GM12878 (cell line): ENCODE measurements around the gene HAUS7. TPM values are rescaled to one million over a fixed set of nuclear protein-coding genes. Genes with fewer than 3 reads are reported as not detected.

ENCODE experiments used
- ATAC-seq: fragments of 200-7000 bp; cut with Tn5 transposase; 3 replicates; pipeline ENCODE4 v1.9.1; 2020; ENCODE audit warnings: mild to moderate bottlenecking, moderate library complexity
- BruUV-seq: library from RNA; stranded (reverse); fragments of 400-500 nt; replicated peaks from 2 replicates; lab custom pipeline; 2021; lab: Mats Ljungman, UMichigan
- CTCF ChIA-PET: fragments of 300-600 bp; sonication (Branson Sonifier 250); formaldehyde crosslinking; extraction: SDS; loops from one replicate; lab custom pipeline; 2021; ENCODE audit warnings: inconsistent platforms; lab: Yijun Ruan, JAX
- POLR2A ChIA-PET: fragments of 350-600 bp; formaldehyde crosslinking; extraction: SDS; loops from one replicate; lab custom pipeline; 2021; ENCODE audit warnings: inconsistent platforms; lab: Charles Lee
- RAD21 ChIA-PET: fragments of 300-600 bp; sonication (Branson Sonifier 250); formaldehyde crosslinking; loops from one replicate; lab custom pipeline; 2023; ENCODE audit warnings: antibody characterized with exemption; ENCODE audit not compliant: unreplicated experiment; lab: Charles Lee
- SMC1A ChIA-PET: fragments of 300-600 bp; sonication (Branson Sonifier 250); formaldehyde crosslinking; loops from one replicate; lab custom pipeline; 2023; ENCODE audit not compliant: unreplicated experiment, uncharacterized antibody; lab: Charles Lee
- DNase-seq: peaks from one replicate; pipeline ENCODE4 v3.0.0-alpha.2; 2011; ENCODE audit warnings: low read depth, low spot score
- FAIRE-seq: peaks from 3 replicates; lab custom pipeline; 2011; peaks lifted over from hg19 to GRCh38; lab: Jason Lieb, UNC
- H2AFZ ChIP-seq: 2 replicates; pipeline ENCODE4 v1.6.0; 2011; ENCODE audit warnings: low read depth, low read length, control low read depth; ENCODE audit not compliant: control insufficient read depth
- H3K27ac ChIP-seq: 2 replicates; pipeline ENCODE4 v1.5.1; 2011; ENCODE audit warnings: control low read depth; ENCODE audit not compliant: control insufficient read depth, insufficient read depth
- H3K27me3 ChIP-seq, 2 experiments: replicated peaks in 1 of 2; 2 replicates each; pipeline versions ENCODE4 v1.6.0 to v1.6.1; 2011; ENCODE audit warnings: low read length in 1 of 2; ENCODE audit not compliant: control insufficient read depth in 2 of 2, insufficient read depth in 2 of 2
- H3K36me3 ChIP-seq, 2 experiments: 2 replicates each; pipeline ENCODE4 v1.5.1; 2011; ENCODE audit warnings: low read length in 1 of 2; ENCODE audit not compliant: control insufficient read depth in 2 of 2, insufficient read depth in 2 of 2
- H3K4me1 ChIP-seq: 2 replicates; pipeline ENCODE4 v1.6.1; 2011; ENCODE audit warnings: mild to moderate bottlenecking, low read length, moderate library complexity, mixed read lengths; ENCODE audit not compliant: control insufficient read depth, insufficient read depth
- H3K4me2 ChIP-seq: 2 replicates; pipeline ENCODE4 v1.6.0; 2011; ENCODE audit warnings: control low read depth; ENCODE audit not compliant: control insufficient read depth, insufficient read depth
- H3K4me3 ChIP-seq: fragments of 200-600 bp; sonication (generic); 2 replicates; pipeline ENCODE4 v1.5.1; 2016
- H3K79me2 ChIP-seq: 2 replicates; pipeline ENCODE4 v1.6.0; 2011; ENCODE audit warnings: low read length; ENCODE audit not compliant: control insufficient read depth, insufficient read depth
- H3K9ac ChIP-seq: 2 replicates; pipeline ENCODE4 v1.8.0; 2011; ENCODE audit warnings: low read length, control low read depth, mixed read lengths; ENCODE audit not compliant: control insufficient read depth, insufficient read depth
- H3K9me3 ChIP-seq: replicated peaks from 3 replicates; pipeline ENCODE4 v1.5.1; 2011; ENCODE audit warnings: mild to moderate bottlenecking, low read length; ENCODE audit not compliant: control insufficient read depth, insufficient read depth
- H4K20me1 ChIP-seq: 2 replicates; pipeline ENCODE4 v1.6.0; 2011; ENCODE audit not compliant: control insufficient read depth, insufficient read depth
- BCL3 ChIP-seq: IDR thresholded peaks from 2 replicates; pipeline ENCODE4 v1.6.1; 2011; ENCODE audit warnings: borderline replicate concordance, low read depth, mild to moderate bottlenecking, moderate library complexity, low read length; ENCODE audit not compliant: insufficient read depth, poor library complexity, severe bottlenecking
- NFXL1 ChIP-seq: fragments of 450-650 bp; IDR thresholded peaks from 2 replicates; pipeline ENCODE4 v1.6.1; 2017; ENCODE audit warnings: antibody characterized with exemption, mild to moderate bottlenecking, borderline replicate concordance
- ZNF384 ChIP-seq: IDR thresholded peaks from 2 replicates; pipeline ENCODE4 v1.6.1; 2012; ENCODE audit warnings: low read depth, mild to moderate bottlenecking, low read length, improper control_type of control experiment, borderline replicate concordance
- ZZZ3 ChIP-seq: IDR thresholded peaks from 2 replicates; pipeline ENCODE4 v1.6.1; 2011; ENCODE audit warnings: low read depth; ENCODE audit not compliant: control insufficient read depth, insufficient read length
- WGBS: methylation state at CpG from one replicate; pipeline ENCODE4 v1.1.6; 2016; ENCODE audit warnings: low lambda C conversion rate; ENCODE audit not compliant: insufficient replicate concordance, insufficient coverage; ENCODE audit errors: missing lambda C conversion rate; 5-methylcytosine and 5-hydroxymethylcytosine counted together
- in situ Hi-C: fragments of 300-500 bp; cut with MboI; formaldehyde crosslinking; loops from 9 replicates; pipeline ENCODE4 v1.14.3; 2018; ENCODE audit warnings: mixed read lengths
- intact Hi-C: fragments of 100-400 bp; cut with micrococcal nuclease; formaldehyde crosslinking; loops from one replicate; pipeline ENCODE4 v1.14.2; 2022; ENCODE audit not compliant: unreplicated experiment
- polyA plus RNA-seq, 11 experiments: library from polyadenylated mRNA; depleted of rRNA in 4 of 11; unstranded in 6 of 11; stranded (reverse) in 5 of 11; fragments of >200 nt; fragmentation: Nextera tagmentation in 4 of 11; fragmentation: Illumina TruSeq in 1 of 11; extraction: Ambion mirVana in 4 of 11; extraction: Trizol in 1 of 11; gene quantifications; 1 replicate in 1 of 11; 2 replicates in 10 of 11; pipeline versions ENCODE4 v1.2.1 to v1.2.3, GENCODE V29; 2011 to 2016; ENCODE audit warnings: inconsistent platforms in 2 of 11, missing spikeins in 2 of 11, low read depth in 1 of 11
- total RNA-seq, 4 experiments: library from RNA; depleted of rRNA in 3 of 4; stranded (reverse); fragments of >200 nt in 3 of 4; fragmentation: Illumina TruSeq in 1 of 4; extraction: Trizol in 1 of 4; gene quantifications; 2 replicates each; pipeline versions ENCODE4 v1.2.1 to v1.2.3, GENCODE V29; 2013 to 2021
- TF ChIP-seq, protein P1 (sequence below): IDR thresholded peaks from 2 replicates; pipeline ENCODE4 v1.6.1; 2011; ENCODE audit warnings: mild to moderate bottlenecking, low read depth, low read length, moderate library complexity; ENCODE audit not compliant: insufficient replicate concordance

The HAUS7 gene
- total and polyA plus RNA-seq, 10 of the 15 experiments (the other 5 are each of a cell fraction or from before 2014, with no cell fraction given): 6.7 to 63.3 (median 24.1) TPM

GRCh38 chrX:153514259-153514658 lies 43.9 kb upstream of the HAUS7 start (continued):
- no peak for TF ChIP-seq ZZZ3

DNA sequence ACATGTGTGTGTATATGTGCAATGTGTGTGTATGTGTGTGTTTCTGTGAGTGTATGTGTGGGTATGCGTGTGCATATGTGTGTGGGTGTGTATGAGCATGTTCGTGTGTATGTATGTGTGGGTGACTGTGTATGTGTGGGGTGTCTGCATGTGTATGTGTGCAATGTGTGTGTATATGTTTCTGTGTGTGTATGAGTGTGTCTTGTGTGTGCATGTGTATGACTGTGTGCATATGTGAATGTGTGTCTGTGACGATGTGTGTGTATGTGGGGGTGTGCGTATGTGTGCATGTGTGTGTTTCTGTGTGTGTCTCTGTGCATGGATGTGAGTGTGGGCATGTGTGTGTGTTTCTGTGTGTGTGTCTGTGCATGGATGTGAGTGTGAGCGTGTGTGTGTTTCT lies 42.9 kb upstream of the HAUS7 start:
- 34% methylated on average over 5 of the region's 5 CpGs for WGBS
- Histone ChIP-seq H4K20me1 (no peaks in the 10 kb centered on the region), H3K4me2 (no peak overlapping the region), H3K27me3 (no peaks in the 10 kb centered on the region), H3K4me1 (no peaks in the 10 kb centered on the region), H3K9me3 (no peaks in the 10 kb centered on the region; the same call in 2 of the 3 replicates), H3K27ac (no peak overlapping the region), H3K79me2 (no peaks in the 10 kb centered on the region), H2AFZ (no peak overlapping the region), H3K36me3 (no peaks in the 10 kb centered on the region), H3K9ac (no peak overlapping the region), H3K4me3 (no peak overlapping the region)
- TF ChIP-seq BCL3 (peak; percentile 42), ZNF384 (no peak)
- ATAC-seq (no peak), DNase-seq (no peak), FAIRE-seq (no peak)
- CTCF ChIA-PET: interaction anchor here (0.7 kb wide), 1 partner anchor 115 kb away, joined by 3 read pairs; no protein-coding TSS in a partner anchor
- in situ Hi-C loops: no loop called here
- RAD21 ChIA-PET: no interaction called here
- POLR2A ChIA-PET: no interaction called here
- SMC1A ChIA-PET: no interaction called here
- no TSS peak for BruUV-seq
- intact Hi-C loops: no loop called here

GRCh38 chrX:153512501-153512893 lies 42.1 kb upstream of the HAUS7 start:
- in situ Hi-C loops: no loop called here
- Histone ChIP-seq H3K27me3 (no peaks in the 10 kb centered on the region), H3K4me3 (no peak overlapping the region), H3K79me2 (no peaks in the 10 kb centered on the region), H3K4me1 (no peaks in the 10 kb centered on the region), H2AFZ (no peak overlapping the region), H3K4me2 (no peak overlapping the region), H3K9ac (no peak overlapping the region), H3K36me3 (no peaks in the 10 kb centered on the region), H3K9me3 (no peaks in the 10 kb centered on the region; the same call in 2 of the 3 replicates), H3K27ac (no peak overlapping the region), H4K20me1 (no peaks in the 10 kb centered on the region)
- intact Hi-C loops: no loop called here
- ATAC-seq (no peak), FAIRE-seq (no peak), DNase-seq (no peak)
- TF ChIP-seq, protein P1, sequence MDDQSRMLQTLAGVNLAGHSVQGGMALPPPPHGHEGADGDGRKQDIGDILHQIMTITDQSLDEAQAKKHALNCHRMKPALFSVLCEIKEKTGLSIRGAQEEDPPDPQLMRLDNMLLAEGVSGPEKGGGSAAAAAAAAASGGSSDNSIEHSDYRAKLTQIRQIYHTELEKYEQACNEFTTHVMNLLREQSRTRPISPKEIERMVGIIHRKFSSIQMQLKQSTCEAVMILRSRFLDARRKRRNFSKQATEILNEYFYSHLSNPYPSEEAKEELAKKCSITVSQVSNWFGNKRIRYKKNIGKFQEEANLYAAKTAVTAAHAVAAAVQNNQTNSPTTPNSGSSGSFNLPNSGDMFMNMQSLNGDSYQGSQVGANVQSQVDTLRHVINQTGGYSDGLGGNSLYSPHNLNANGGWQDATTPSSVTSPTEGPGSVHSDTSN: peak; percentile 11
- TF ChIP-seq NFXL1: no peak
- CTCF ChIA-PET: interaction anchor here (0.6 to 0.7 kb wide), 2 partner anchors 42 to 114 kb away, joined by 3 read pairs; no protein-coding TSS in a partner anchor
- 24% methylated on average over 3 of the region's 3 CpGs for WGBS
- BruUV-seq: no TSS peak
- POLR2A ChIA-PET: no interaction called here
- RAD21 ChIA-PET: no interaction called here
- SMC1A ChIA-PET: no interaction called here
